Parathyroid adenoma (tissue), 2 donors: ENCODE measurements around the gene GRIK5.

ENCODE experiments used
- H2AFZ ChIP-seq: fragments of 300-600 bp; sonication (generic); one replicate; pipeline ENCODE4 v1.7.0; 2017; ENCODE audit warnings: antibody characterized with exemption, mild to moderate bottlenecking
- H3K27ac ChIP-seq: fragments of 300-600 bp; sonication (generic); one replicate; pipeline ENCODE4 v1.7.0; 2017
- H3K27me3 ChIP-seq: fragments of 300-600 bp; sonication (generic); one replicate; pipeline ENCODE4 v1.7.0; 2017; ENCODE audit warnings: low read length; ENCODE audit not compliant: control insufficient read depth, insufficient read depth
- H3K36me3 ChIP-seq: fragments of 300-600 bp; sonication (generic); one replicate; pipeline ENCODE4 v1.7.0; 2017; ENCODE audit warnings: low read length; ENCODE audit not compliant: control insufficient read depth, insufficient read depth
- H3K4me1 ChIP-seq: fragments of 300-600 bp; sonication (generic); one replicate; pipeline ENCODE4 v1.7.0; 2017; ENCODE audit warnings: control low read depth
- H3K4me2 ChIP-seq: fragments of 300-600 bp; sonication (generic); one replicate; pipeline ENCODE4 v1.7.0; 2017; ENCODE audit warnings: low read length
- H3K4me3 ChIP-seq: fragments of 300-600 bp; sonication (generic); one replicate; pipeline ENCODE4 v1.7.0; 2017; ENCODE audit warnings: low read depth, low read length
- H3K79me2 ChIP-seq: fragments of 300-600 bp; sonication (generic); one replicate; pipeline ENCODE4 v1.7.0; 2017; ENCODE audit warnings: control low read depth
- H3K9ac ChIP-seq: fragments of 300-600 bp; sonication (generic); one replicate; pipeline ENCODE4 v1.7.0; 2017; ENCODE audit warnings: mild to moderate bottlenecking
- H3K9me3 ChIP-seq: fragments of 300-600 bp; sonication (generic); one replicate; pipeline ENCODE4 v1.7.0; 2017; ENCODE audit warnings: low read length; ENCODE audit not compliant: control insufficient read depth
- CTCF ChIP-seq: fragments of 300-600 bp; sonication (generic); IDR thresholded peaks from one replicate; pipeline ENCODE4 v1.7.0; 2017; ENCODE audit warnings: antibody characterized with exemption, mild to moderate bottlenecking
- donor health status: primary hyperparathyroidism.

The GRIK5 gene

GRCh38 chr19:41968751-41969595, 101.0 kb downstream of the GRIK5 start:
- H3K4me3 ChIP-seq = no peak overlapping the region
- no peak for TF ChIP-seq CTCF
- H2AFZ ChIP-seq = no peak overlapping the region
- H3K36me3 ChIP-seq = no peaks in the 10 kb centered on the region
- no peaks in the 10 kb centered on the region for H3K9me3 ChIP-seq
- H3K27ac ChIP-seq = no peak overlapping the region
- no peak overlapping the region for H3K9ac ChIP-seq
- H3K27me3 ChIP-seq = no peaks in the 10 kb centered on the region
- H3K79me2 ChIP-seq = no peaks in the 10 kb centered on the region
- no peak overlapping the region for H3K4me2 ChIP-seq
- H3K4me1 ChIP-seq = no peaks in the 10 kb centered on the region

- Histone ChIP-seq H3K4me1 (no peaks in the 10 kb centered on the region), H3K4me2 (no peak overlapping the region), H3K79me2 (no peaks in the 10 kb centered on the region), H3K36me3 (no peaks in the 10 kb centered on the region), H3K9ac (no peak overlapping the region), H2AFZ (no peak overlapping the region), H3K27ac (no peak overlapping the region), H3K4me3 (no peak overlapping the region), H3K27me3 (no peaks in the 10 kb centered on the region), H3K9me3 (no peaks in the 10 kb centered on the region)
- no peak for TF ChIP-seq CTCF
Observed at GRCh38 chr19:41967054-41967783, 102.8 kb downstream of the GRIK5 start.

GRCh38 chr19:41965106-41965505, 104.9 kb downstream of the GRIK5 start:
- Histone ChIP-seq H3K27me3 (no peaks in the 10 kb centered on the region), H2AFZ (no peak overlapping the region), H3K36me3 (no peaks in the 10 kb centered on the region), H3K9me3 (no peaks in the 10 kb centered on the region), H3K4me2 (no peak overlapping the region), H3K4me1 (no peaks in the 10 kb centered on the region), H3K27ac (no peak overlapping the region), H3K79me2 (no peaks in the 10 kb centered on the region), H3K9ac (no peak overlapping the region), H3K4me3 (no peak overlapping the region)
- TF ChIP-seq CTCF = no peak

GRCh38 chr19:41960973-41961372, 109.0 kb downstream of the GRIK5 start:
- Histone ChIP-seq H3K79me2 (no peaks in the 10 kb centered on the region), H3K4me2 (no peak overlapping the region), H3K36me3 (no peaks in the 10 kb centered on the region), H2AFZ (no peak overlapping the region), H3K4me3 (no peak overlapping the region), H3K9ac (no peak overlapping the region), H3K27ac (no peak overlapping the region), H3K4me1 (peaks cover 9% of the 10 kb centered on the region), H3K27me3 (no peaks in the 10 kb centered on the region), H3K9me3 (no peaks in the 10 kb centered on the region)
- TF ChIP-seq CTCF = no peak
